Bronchial epithelial cell (primary cell): Measurements from ENCODE around the gene DERL2. TPM values are rescaled to one million over a fixed set of nuclear protein-coding genes. Genes with fewer than 3 reads are reported as not detected.

Experiments used
- DNase-seq: peaks from one replicate; pipeline ENCODE4 v3.0.0-alpha.2; 2010; ENCODE audit warnings: low read depth
- FAIRE-seq: peaks from 2 replicates; lab custom pipeline; 2011; peaks lifted over from hg19 to GRCh38; lab: Jason Lieb, UNC
- H3K27me3 ChIP-seq: 2 replicates; pipeline ENCODE4 v1.5.1; 2011; ENCODE audit warnings: low read length; ENCODE audit not compliant: control insufficient read depth, insufficient read depth
- H3K36me3 ChIP-seq: 2 replicates; pipeline ENCODE4 v1.5.1; 2011; ENCODE audit warnings: low read length; ENCODE audit not compliant: control insufficient read depth, insufficient read depth
- H3K4me3 ChIP-seq: 2 replicates; pipeline ENCODE4 v1.5.1; 2011; ENCODE audit warnings: mild to moderate bottlenecking, low read depth, low read length, control low read depth
- total RNA-seq: library from RNA; depleted of rRNA; stranded (reverse); fragments of >200 nt; gene quantifications from 2 replicates; pipeline ENCODE4 v1.2.1, GENCODE V29; 2014
- TF ChIP-seq, protein P1 (sequence below): IDR thresholded peaks from 2 replicates; pipeline ENCODE4 v1.5.1; 2011; ENCODE audit warnings: mild to moderate bottlenecking, moderate library complexity, low read length, control low read depth, inconsistent platforms; ENCODE audit not compliant: insufficient read depth, severe bottlenecking

DERL2 gene
- total RNA-seq: 19.8 and 35.0 TPM in 2 replicates

GRCh38 chr17:5485270-5486205, at the start of gene DERL2:
Gene DERL2 (minus strand): TSS chr17:5486178. CDS start chr17:5486161, 17 bp downstream.
- no peak for FAIRE-seq
- TF ChIP-seq, protein P1, sequence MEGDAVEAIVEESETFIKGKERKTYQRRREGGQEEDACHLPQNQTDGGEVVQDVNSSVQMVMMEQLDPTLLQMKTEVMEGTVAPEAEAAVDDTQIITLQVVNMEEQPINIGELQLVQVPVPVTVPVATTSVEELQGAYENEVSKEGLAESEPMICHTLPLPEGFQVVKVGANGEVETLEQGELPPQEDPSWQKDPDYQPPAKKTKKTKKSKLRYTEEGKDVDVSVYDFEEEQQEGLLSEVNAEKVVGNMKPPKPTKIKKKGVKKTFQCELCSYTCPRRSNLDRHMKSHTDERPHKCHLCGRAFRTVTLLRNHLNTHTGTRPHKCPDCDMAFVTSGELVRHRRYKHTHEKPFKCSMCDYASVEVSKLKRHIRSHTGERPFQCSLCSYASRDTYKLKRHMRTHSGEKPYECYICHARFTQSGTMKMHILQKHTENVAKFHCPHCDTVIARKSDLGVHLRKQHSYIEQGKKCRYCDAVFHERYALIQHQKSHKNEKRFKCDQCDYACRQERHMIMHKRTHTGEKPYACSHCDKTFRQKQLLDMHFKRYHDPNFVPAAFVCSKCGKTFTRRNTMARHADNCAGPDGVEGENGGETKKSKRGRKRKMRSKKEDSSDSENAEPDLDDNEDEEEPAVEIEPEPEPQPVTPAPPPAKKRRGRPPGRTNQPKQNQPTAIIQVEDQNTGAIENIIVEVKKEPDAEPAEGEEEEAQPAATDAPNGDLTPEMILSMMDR: no peak
- Histone ChIP-seq H3K4me3 (peak within 1 kb of the TSS; percentile 88), H3K27me3 (no peaks in the 10 kb centered on the region), H3K36me3 (peaks cover 5% of the 10 kb centered on the region)
- no peak for DNase-seq

DNA sequence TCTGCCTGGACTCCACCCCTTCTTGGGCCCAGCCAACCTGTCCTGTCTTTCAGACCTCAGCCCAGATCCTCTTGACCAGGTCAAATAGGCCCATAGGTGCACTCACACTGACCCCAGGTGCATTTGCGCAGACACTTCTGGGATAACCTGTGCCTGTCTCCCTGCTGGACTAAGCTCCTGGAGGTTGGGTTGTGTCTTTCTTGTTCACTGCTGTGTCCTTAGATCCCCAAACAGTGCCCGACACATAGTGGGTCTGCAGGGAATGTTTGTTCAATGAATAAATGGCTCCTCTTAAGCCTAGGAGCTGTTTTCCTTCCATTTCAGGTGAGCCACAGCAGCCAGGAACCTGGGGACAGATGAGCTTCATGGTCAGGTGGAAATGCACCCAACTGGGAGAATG, 49.5 kb upstream of the DERL2 start:
- DNase-seq (no peak), FAIRE-seq (peak; percentile 43)
- Histone ChIP-seq H3K4me3 (no peak overlapping the region), H3K36me3 (peaks cover 34% of the 10 kb centered on the region), H3K27me3 (no peaks in the 10 kb centered on the region)
- TF ChIP-seq, protein P1: no peak

DNA sequence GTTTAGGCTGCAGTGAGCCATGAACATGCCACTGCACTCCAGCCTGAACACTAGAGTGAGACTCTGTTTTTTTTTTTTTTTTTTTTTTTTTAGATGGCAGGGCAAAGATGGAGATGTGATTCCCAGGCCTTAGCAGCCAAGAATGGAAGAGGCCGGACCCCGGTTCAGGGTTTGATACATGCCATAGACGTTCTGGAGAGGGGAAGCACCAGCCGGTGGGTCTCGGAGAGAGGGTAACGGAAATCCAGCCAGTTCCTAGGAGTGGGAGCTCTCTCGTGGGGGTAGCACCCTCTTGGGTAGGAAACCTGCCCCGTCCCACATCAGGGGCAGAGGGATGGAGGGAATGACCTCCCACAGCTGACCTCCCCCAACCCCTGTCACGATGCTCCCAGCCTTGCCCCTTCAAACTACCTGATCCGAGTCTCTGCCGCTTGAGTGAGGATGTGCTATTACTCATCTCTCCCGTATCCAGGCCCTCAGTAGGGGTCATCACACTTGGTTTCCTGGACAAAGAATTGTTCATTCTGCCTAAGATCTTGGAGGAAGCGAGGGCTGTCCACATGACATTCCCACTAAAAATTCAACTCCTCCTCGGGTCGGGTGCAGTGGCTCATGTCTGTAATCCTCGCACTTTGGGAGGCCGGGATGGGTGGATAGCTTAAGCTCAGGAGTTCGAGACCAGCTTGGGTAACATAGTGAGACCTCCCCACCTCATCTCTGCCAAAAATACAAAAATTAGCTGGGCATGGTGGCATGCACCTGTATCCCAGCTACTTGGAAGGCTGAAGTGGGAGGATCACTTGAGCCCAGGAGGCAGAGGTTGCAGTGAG, 47.7 kb upstream of the DERL2 start:
- TF ChIP-seq, protein P1: no peak
- Histone ChIP-seq H3K27me3 (no peaks in the 10 kb centered on the region), H3K36me3 (peaks cover 33% of the 10 kb centered on the region), H3K4me3 (no peak overlapping the region)
- FAIRE-seq (no peak), DNase-seq (no peak)

GRCh38 chr17:5532581-5532980, 46.6 kb upstream of the DERL2 start:
- DNase-seq (no peak), FAIRE-seq (no peak)
- no peaks in the 10 kb centered on the region for H3K27me3 ChIP-seq
- H3K36me3 ChIP-seq: peaks cover 34% of the 10 kb centered on the region
- no peak overlapping the region for H3K4me3 ChIP-seq
- TF ChIP-seq, protein P1: no peak

DNA sequence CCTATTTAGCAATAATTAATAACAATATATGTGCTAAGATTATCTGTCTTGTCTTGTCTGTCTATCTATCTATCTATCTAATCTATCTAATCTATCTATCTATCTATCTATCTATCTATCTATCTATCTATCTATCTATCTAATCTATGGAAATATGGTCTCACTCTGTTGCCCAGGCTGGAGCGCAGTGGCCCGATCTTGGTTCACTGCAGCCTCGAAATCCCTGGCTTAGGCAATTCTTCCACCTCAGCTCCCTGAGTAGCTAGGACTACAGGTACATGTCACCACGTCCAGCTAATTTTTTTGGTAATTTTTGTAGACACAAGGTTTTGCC, 45.1 kb upstream of the DERL2 start:
- no peak overlapping the region for H3K4me3 ChIP-seq
- no peaks in the 10 kb centered on the region for H3K27me3 ChIP-seq
- TF ChIP-seq, protein P1: no peak
- DNase-seq (no peak), FAIRE-seq (no peak)
- peaks cover 33% of the 10 kb centered on the region for H3K36me3 ChIP-seq
